Activated naive CD4-positive, alpha-beta T cell treated with anti-CD3 and anti-CD28 coated beads for 36 hours (primary cell): ENCODE measurements around the gene TPRN. TPM values are rescaled to one million over a fixed set of nuclear protein-coding genes. Genes with fewer than 3 reads are reported as not detected.

Experiments used
- CTCF ChIA-PET: fragments of 350-600 bp; sonication (Branson Sonifier 250); formaldehyde crosslinking; loops from one replicate; lab custom pipeline; 2021; ENCODE audit warnings: antibody characterized with exemption; lab: Charles Lee
- DNase-seq: peaks from one replicate; pipeline ENCODE4 v3.0.0-alpha.2; 2020
- H3K27ac Mint-ChIP-seq: one replicate; pipeline ENCODE4 v1.8.0; 2021; ENCODE audit warnings: mild to moderate bottlenecking, mixed read lengths
- H3K27me3 Mint-ChIP-seq: one replicate; pipeline ENCODE4 v1.8.0; 2021; ENCODE audit warnings: low read depth, mixed read lengths
- H3K36me3 Mint-ChIP-seq: one replicate; pipeline ENCODE4 v1.8.0; 2021; ENCODE audit warnings: low read depth, mixed read lengths
- H3K4me1 Mint-ChIP-seq: one replicate; pipeline ENCODE4 v1.8.0; 2021; ENCODE audit warnings: low read depth, mixed read lengths
- H3K4me3 Mint-ChIP-seq: one replicate; pipeline ENCODE4 v1.8.0; 2021; ENCODE audit warnings: mild to moderate bottlenecking, moderate library complexity, mixed read lengths
- H3K9me3 Mint-ChIP-seq: one replicate; pipeline ENCODE4 v1.8.0; 2021; ENCODE audit warnings: mixed read lengths
- intact Hi-C: fragments of 100-400 bp; cut with micrococcal nuclease; formaldehyde crosslinking; loops from one replicate; pipeline ENCODE4 v1.15.1; 2023
- total RNA-seq, 2 experiments: library from RNA; stranded (reverse); gene quantifications; one replicate each; pipeline ENCODE4 v1.2.3, GENCODE V29; 2021

Gene TPRN
- total RNA-seq, 2 experiments from 2014 or later = 2.1 to 2.6 TPM

DNA sequence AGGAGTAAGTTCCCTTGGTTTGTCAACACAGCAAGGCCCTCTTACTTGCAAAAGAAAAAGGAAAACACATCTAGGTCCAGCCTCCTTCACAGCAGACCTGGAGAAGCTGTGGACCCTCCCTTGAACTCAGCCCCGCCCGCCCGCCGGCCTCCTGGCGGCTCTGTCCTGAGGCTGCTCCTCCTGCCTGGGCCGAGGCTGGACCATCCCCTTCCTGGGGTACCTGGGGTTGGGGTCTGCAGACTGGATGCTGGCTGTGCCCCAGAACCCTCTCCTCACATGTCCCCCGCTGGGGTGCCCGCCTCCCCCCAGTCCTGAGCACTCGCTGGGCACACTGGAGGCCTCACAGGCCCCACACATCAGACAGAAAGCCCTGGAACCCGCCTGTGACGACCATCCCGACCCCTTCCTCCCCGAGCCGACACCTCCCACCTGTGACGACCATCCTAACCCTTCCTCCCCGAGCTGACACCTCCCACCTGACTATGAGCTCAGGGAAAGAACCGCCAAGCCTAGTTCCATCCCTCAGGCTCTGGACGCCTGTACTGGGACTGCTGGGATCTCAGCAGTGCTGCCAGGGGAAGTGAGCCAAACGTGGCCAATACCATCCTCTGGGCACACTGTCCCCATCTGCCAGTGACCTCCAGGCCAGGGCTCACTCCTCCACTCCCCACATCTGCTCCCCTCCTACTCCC, 21.5 kb downstream of the TPRN start:
- Mint-ChIP-seq H3K4me1 (peaks cover 6% of the 10 kb centered on the region), H3K4me3 (no peak overlapping the region), H3K36me3 (peaks cover 5% of the 10 kb centered on the region), H3K27ac (peak overlapping the region; percentile 53), H3K9me3 (no peaks in the 10 kb centered on the region), H3K27me3 (no peaks in the 10 kb centered on the region)
- intact Hi-C loops = loop anchor here (5.0 kb wide), 1 partner anchor 62 kb away; no protein-coding TSS in a partner anchor
- CTCF ChIA-PET = no interaction called here
- no peak for DNase-seq

GRCh38 chr9:137178201-137178938, 22.2 kb downstream of the TPRN start:
- H3K27me3 Mint-ChIP-seq = no peaks in the 10 kb centered on the region
- no peak overlapping the region for H3K27ac Mint-ChIP-seq
- CTCF ChIA-PET = interaction anchor here (1.1 kb wide), 1 partner anchor 58 kb away, joined by 3 read pairs; no protein-coding TSS in a partner anchor
- DNase-seq = no peak
- peaks cover 5% of the 10 kb centered on the region for H3K4me1 Mint-ChIP-seq
- intact Hi-C loops = loop anchor here (5.0 kb wide), 1 partner anchor 61 kb away; no protein-coding TSS in a partner anchor
- H3K9me3 Mint-ChIP-seq = no peaks in the 10 kb centered on the region
- no peak overlapping the region for H3K4me3 Mint-ChIP-seq
- peaks cover 5% of the 10 kb centered on the region for H3K36me3 Mint-ChIP-seq

GRCh38 chr9:137176302-137177182, 24.0 kb downstream of the TPRN start:
- no peak overlapping the region for H3K4me3 Mint-ChIP-seq
- intact Hi-C loops = loop anchor here (5.0 kb wide), 1 partner anchor 59 kb away; no protein-coding TSS in a partner anchor
- H3K27ac Mint-ChIP-seq = no peak overlapping the region
- peaks cover 8% of the 10 kb centered on the region for H3K4me1 Mint-ChIP-seq
- peaks cover 4% of the 10 kb centered on the region for H3K27me3 Mint-ChIP-seq
- peaks cover 2% of the 10 kb centered on the region for H3K36me3 Mint-ChIP-seq
- CTCF ChIA-PET = interaction anchor here (0.7 to 1.9 kb wide), 4 partner anchors 13 to 268 kb away, joined by 3 to 5 read pairs (median 4); no protein-coding TSS in a partner anchor
- H3K9me3 Mint-ChIP-seq = no peaks in the 10 kb centered on the region
- DNase-seq = no peak

- no peaks in the 10 kb centered on the region for H3K9me3 Mint-ChIP-seq
- no peak overlapping the region for H3K27ac Mint-ChIP-seq
- peaks cover 9% of the 10 kb centered on the region for H3K27me3 Mint-ChIP-seq
- H3K36me3 Mint-ChIP-seq = peaks cover 2% of the 10 kb centered on the region
- DNase-seq = peak; percentile 60
- H3K4me3 Mint-ChIP-seq = no peak overlapping the region
- intact Hi-C loops = loop anchor here (5.0 kb wide), 1 partner anchor 58 kb away; no protein-coding TSS in a partner anchor
- CTCF ChIA-PET = interaction anchor here (0.6 to 1.9 kb wide), 6 partner anchors 12 to 108 kb away, joined by 3 to 5 read pairs (median 3); no protein-coding TSS in a partner anchor
- peaks cover 8% of the 10 kb centered on the region for H3K4me1 Mint-ChIP-seq
Measured at GRCh38 chr9:137175345-137175961, 25.1 kb downstream of the TPRN start.

DNA sequence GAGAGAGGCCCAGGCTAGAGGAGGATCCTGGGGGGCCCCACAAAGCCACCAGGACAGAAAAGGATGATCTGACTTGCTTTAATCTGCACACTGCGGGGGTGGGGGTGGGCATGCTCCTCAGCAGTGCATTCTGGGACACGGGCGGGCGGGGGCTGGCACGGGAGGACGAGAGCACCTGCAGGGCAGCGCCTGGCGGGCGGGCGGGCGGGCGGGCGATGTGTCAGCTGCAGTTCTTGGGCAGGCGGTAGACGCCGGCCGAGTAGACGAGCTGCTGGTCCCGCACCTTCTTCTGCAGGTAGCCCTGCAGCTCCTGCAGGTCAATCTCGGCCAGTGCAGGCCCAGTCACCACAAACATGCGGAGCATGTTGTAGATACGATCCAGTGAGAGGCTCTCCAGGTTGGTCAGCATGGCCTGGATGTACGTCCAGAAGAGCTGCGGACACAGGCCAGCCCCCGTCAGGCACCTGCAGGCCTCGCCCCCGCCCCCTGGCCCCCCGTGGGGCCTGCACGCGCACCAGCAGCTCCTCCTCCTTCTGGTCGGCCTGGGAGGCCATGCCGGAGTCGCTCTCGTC, 25.7 kb downstream of the TPRN start:
- peaks cover 8% of the 10 kb centered on the region for H3K4me1 Mint-ChIP-seq
- H3K27me3 Mint-ChIP-seq = peaks cover 14% of the 10 kb centered on the region
- H3K4me3 Mint-ChIP-seq = no peak overlapping the region
- intact Hi-C loops = loop anchor here (5.0 kb wide), 2 partner anchors 48 to 58 kb away; no protein-coding TSS in a partner anchor
- H3K9me3 Mint-ChIP-seq = no peaks in the 10 kb centered on the region
- H3K27ac Mint-ChIP-seq = no peak overlapping the region
- CTCF ChIA-PET = interaction anchor here (0.6 to 1.9 kb wide), 5 partner anchors 13 to 56 kb away, joined by 3 to 5 read pairs (median 3); no protein-coding TSS in a partner anchor
- peak; percentile 31 for DNase-seq
- H3K36me3 Mint-ChIP-seq = peaks cover 2% of the 10 kb centered on the region

DNA sequence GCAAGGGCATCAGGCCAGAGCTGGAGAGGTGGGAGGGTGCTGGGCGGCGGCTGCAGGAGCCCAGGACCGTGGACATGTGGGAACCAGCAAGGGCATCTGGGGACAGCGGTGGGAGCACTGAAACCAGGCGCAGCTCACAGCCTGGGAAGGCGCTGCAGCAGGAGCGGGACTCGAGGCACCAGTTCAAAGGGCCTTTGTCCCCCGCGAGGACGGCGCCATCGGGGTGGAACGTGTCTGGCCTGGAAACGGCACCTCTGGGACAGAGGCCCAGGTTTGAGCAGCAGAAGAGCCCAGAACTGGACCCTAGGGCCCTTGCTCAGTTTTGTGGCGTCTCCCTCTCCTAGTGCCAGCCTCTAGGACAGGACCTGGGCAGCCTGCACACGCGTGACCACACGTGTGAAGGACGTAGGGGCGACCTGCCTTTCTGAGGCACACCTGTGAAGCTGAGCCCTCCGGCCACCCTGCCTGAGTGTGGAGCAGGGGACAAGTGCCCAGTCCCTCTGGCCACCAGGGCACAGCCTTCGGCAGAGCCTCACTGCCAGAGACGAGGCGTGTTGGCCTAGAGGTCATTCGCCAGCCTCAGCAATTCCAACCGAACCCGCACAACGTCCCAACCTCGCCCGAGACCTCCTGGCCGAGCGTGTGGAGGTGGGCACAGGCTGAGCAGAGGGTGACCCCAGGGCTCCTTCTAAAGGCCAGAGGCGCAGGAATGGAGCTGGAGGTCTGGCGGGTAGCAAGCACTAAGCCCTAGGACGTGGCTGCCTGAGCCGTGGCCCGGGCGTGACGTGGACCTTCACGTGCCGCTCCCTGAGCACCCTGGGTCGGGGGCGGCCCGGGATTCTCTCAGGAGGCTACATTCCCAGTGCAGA, 26.5 kb downstream of the TPRN start:
- DNase-seq = no peak
- Mint-ChIP-seq H3K27me3 (peaks cover 14% of the 10 kb centered on the region), H3K9me3 (no peaks in the 10 kb centered on the region), H3K4me1 (peaks cover 8% of the 10 kb centered on the region), H3K27ac (no peak overlapping the region), H3K36me3 (peaks cover 2% of the 10 kb centered on the region), H3K4me3 (no peak overlapping the region)
- intact Hi-C loops = loop anchor here (2.0 to 5.0 kb wide), 2 partner anchors 17 to 47 kb away; no protein-coding TSS in a partner anchor
- CTCF ChIA-PET = interaction anchor here (0.6 kb wide), 1 partner anchor 53 kb away, joined by 4 read pairs; no protein-coding TSS in a partner anchor

GRCh38 chr9:137172901-137173795, 27.4 kb downstream of the TPRN start:
- H3K9me3 Mint-ChIP-seq = no peaks in the 10 kb centered on the region
- no peak for DNase-seq
- H3K4me1 Mint-ChIP-seq = peaks cover 8% of the 10 kb centered on the region
- H3K4me3 Mint-ChIP-seq = no peak overlapping the region
- peaks cover 2% of the 10 kb centered on the region for H3K36me3 Mint-ChIP-seq
- H3K27me3 Mint-ChIP-seq = peaks cover 17% of the 10 kb centered on the region
- intact Hi-C loops = loop anchor here (2.0 to 5.0 kb wide), 2 partner anchors 16 to 46 kb away; no protein-coding TSS in a partner anchor
- CTCF ChIA-PET = interaction anchor here (1.5 kb wide), 1 partner anchor 63 kb away, joined by 4 read pairs; no protein-coding TSS in a partner anchor
- H3K27ac Mint-ChIP-seq = no peak overlapping the region

GRCh38 chr9:137171149-137171900, 29.2 kb downstream of the TPRN start:
- H3K27ac Mint-ChIP-seq = no peak overlapping the region
- DNase-seq = no peak
- peaks cover 24% of the 10 kb centered on the region for H3K27me3 Mint-ChIP-seq
- H3K4me1 Mint-ChIP-seq = peaks cover 9% of the 10 kb centered on the region
- CTCF ChIA-PET = interaction anchor here (0.6 to 1.5 kb wide), 4 partner anchors 18 to 249 kb away, joined by 3 to 4 read pairs (median 3); no protein-coding TSS in a partner anchor
- H3K9me3 Mint-ChIP-seq = no peaks in the 10 kb centered on the region
- H3K36me3 Mint-ChIP-seq = no peaks in the 10 kb centered on the region
- intact Hi-C loops = loop anchor here (2.0 to 5.0 kb wide), 2 partner anchors 44 to 121 kb away; no protein-coding TSS in a partner anchor
- H3K4me3 Mint-ChIP-seq = no peak overlapping the region
